GM12873 (cell line): Measurements from ENCODE around the gene LRRC1.

Experiments
- CTCF ChIP-seq: IDR thresholded peaks from 2 replicates; pipeline ENCODE4 v1.5.1; 2012; ENCODE audit warnings: low read depth, mild to moderate bottlenecking, moderate library complexity, low read length, control low read depth; ENCODE audit not compliant: insufficient read depth; ENCODE audit errors: missing control alignments

The LRRC1 gene

GRCh38 chr6:53794720-53795339 lies at the start of gene LRRC1:
Gene LRRC1, plus strand, starts transcription at chr6:53795005. Its CDS starts 252 bp downstream, at chr6:53795257.
- TF ChIP-seq CTCF = no peak

- no peak for TF ChIP-seq CTCF
These were observed 48.2 kb upstream of the LRRC1 start for GRCh38 chr6:53746442-53747103.

GRCh38 chr6:53750052-53750650 lies 44.7 kb upstream of the LRRC1 start:
- no peak for TF ChIP-seq CTCF

- no peak for TF ChIP-seq CTCF
These were observed 43.4 kb upstream of the LRRC1 start for GRCh38 chr6:53751417-53751816.

- TF ChIP-seq CTCF = no peak
These were observed 42.4 kb upstream of the LRRC1 start for GRCh38 chr6:53752440-53752839.

GRCh38 chr6:53752856-53753255 lies 41.9 kb upstream of the LRRC1 start:
- TF ChIP-seq CTCF = no peak

GRCh38 chr6:53754330-53754729 lies 40.5 kb upstream of the LRRC1 start:
- TF ChIP-seq CTCF = no peak
